CD14-positive monocyte (primary cell): Measurements from ENCODE around the gene NCAM1. TPM values are rescaled to one million over a fixed set of nuclear protein-coding genes. Genes with fewer than 3 reads are reported as not detected.

Source experiments
- DNase-seq, 3 donors: peaks; one replicate each; pipeline ENCODE4 v3.0.0-alpha.2; 2011 to 2022
- H2AFZ ChIP-seq: 2 replicates; pipeline ENCODE4 v1.6.0; 2012; ENCODE audit warnings: mild to moderate bottlenecking, low read depth, low read length, inconsistent platforms; ENCODE audit not compliant: insufficient read depth, poor library complexity, severe bottlenecking
- H3K27ac ChIP-seq, 2 donors: 1 replicate in 1 of 2; 2 replicates in 1 of 2; pipeline ENCODE4 v1.5.1; 2012 to 2013; ENCODE audit warnings: low read length in 2 of 2, control low read depth in 1 of 2, inconsistent platforms in 1 of 2, low read depth in 1 of 2, mild to moderate bottlenecking in 1 of 2
- H3K27me3 ChIP-seq, 2 donors: one replicate each; pipeline versions ENCODE4 v1.6.0 to v1.6.1; 2011 to 2013; ENCODE audit warnings: low read length in 2 of 2; ENCODE audit not compliant: control insufficient read depth in 2 of 2, insufficient read depth in 2 of 2
- H3K36me3 ChIP-seq, 2 donors: replicated peaks in 1 of 2; 1 replicate in 1 of 2; 2 replicates in 1 of 2; pipeline versions ENCODE4 v1.5.1 to v1.6.1; 2012 to 2013; ENCODE audit warnings: low read length in 2 of 2, control low read depth in 1 of 2, inconsistent platforms in 1 of 2, mild to moderate bottlenecking in 1 of 2; ENCODE audit not compliant: insufficient read depth in 2 of 2, control insufficient read depth in 1 of 2
- H3K4me1 ChIP-seq, 2 donors: 1 replicate in 1 of 2; 2 replicates in 1 of 2; pipeline versions ENCODE4 v1.5.1 to v1.6.1; 2012 to 2013; ENCODE audit warnings: low read length in 2 of 2, control low read depth in 1 of 2, inconsistent platforms in 1 of 2, mild to moderate bottlenecking in 1 of 2, moderate library complexity in 1 of 2; ENCODE audit not compliant: insufficient read depth in 2 of 2, control insufficient read depth in 1 of 2
- H3K4me2 ChIP-seq: replicated peaks from 2 replicates; pipeline ENCODE3; 2012; ENCODE audit warnings: low read length, moderate library complexity, mild to moderate bottlenecking; ENCODE audit not compliant: poor library complexity, severe bottlenecking; ENCODE audit errors: extremely low read depth
- H3K4me3 ChIP-seq, 3 experiments: fragments of 200-600 bp in 1 of 3; sonication (generic) in 1 of 3; replicated peaks in 1 of 3; 1 replicate in 2 of 3; 2 replicates in 1 of 3; pipeline ENCODE4 v1.5.1; 2011 to 2013; ENCODE audit warnings: low read length in 3 of 3, mild to moderate bottlenecking in 3 of 3, control low read depth in 2 of 3, low read depth in 2 of 3, inconsistent platforms in 1 of 3, moderate library complexity in 1 of 3
- H3K79me2 ChIP-seq: 2 replicates; pipeline ENCODE4 v1.6.0; 2012; ENCODE audit warnings: mild to moderate bottlenecking, control low read depth, inconsistent platforms, low read length, moderate library complexity; ENCODE audit not compliant: insufficient read depth
- H3K9ac ChIP-seq: 2 replicates; pipeline ENCODE4 v1.6.0; 2017; ENCODE audit warnings: low read length, mild to moderate bottlenecking; ENCODE audit not compliant: insufficient read depth, poor library complexity, severe bottlenecking
- H3K9me3 ChIP-seq, 2 donors: replicated peaks in 1 of 2; 1 replicate in 1 of 2; 2 replicates in 1 of 2; pipeline versions ENCODE4 v1.5.1 to v1.6.1; 2012 to 2013; ENCODE audit warnings: low read length in 2 of 2, control low read depth in 1 of 2; ENCODE audit not compliant: control insufficient read depth in 1 of 2, insufficient read depth in 1 of 2
- H4K20me1 ChIP-seq: 2 replicates; pipeline ENCODE4 v1.6.0; 2012; ENCODE audit warnings: mild to moderate bottlenecking, low read length, control low read depth, moderate library complexity; ENCODE audit not compliant: insufficient read depth
- H3K27ac Mint-ChIP-seq, 7 donors: one replicate each; pipeline ENCODE4 v1.8.0; 2020; ENCODE audit warnings: mild to moderate bottlenecking in 7 of 7, mixed read lengths in 7 of 7, moderate library complexity in 6 of 7, inconsistent platforms in 2 of 7
- H3K27me3 Mint-ChIP-seq, 3 donors: one replicate each; pipeline ENCODE4 v1.8.0; 2021 to 2022; ENCODE audit warnings: low read depth in 3 of 3, mild to moderate bottlenecking in 3 of 3, mixed read lengths in 3 of 3, moderate library complexity in 3 of 3, inconsistent platforms in 1 of 3
- H3K36me3 Mint-ChIP-seq, 2 donors: one replicate each; pipeline ENCODE4 v1.8.0; 2020; ENCODE audit warnings: mixed read lengths in 2 of 2, inconsistent platforms in 1 of 2, mild to moderate bottlenecking in 1 of 2
- H3K4me1 Mint-ChIP-seq: one replicate; pipeline ENCODE4 v1.8.0; 2020; ENCODE audit warnings: mild to moderate bottlenecking, mixed read lengths
- H3K4me3 Mint-ChIP-seq, 2 donors: one replicate each; pipeline ENCODE4 v1.8.0; 2020; ENCODE audit warnings: mild to moderate bottlenecking in 2 of 2, mixed read lengths in 2 of 2, moderate library complexity in 1 of 2
- H3K9me3 Mint-ChIP-seq, 7 donors: one replicate each; pipeline ENCODE4 v1.8.0; 2020 to 2022; ENCODE audit warnings: mixed read lengths in 7 of 7, mild to moderate bottlenecking in 6 of 7, moderate library complexity in 6 of 7, inconsistent platforms in 2 of 7
- CTCF ChIP-seq: fragments of 200-600 bp; IDR thresholded peaks from one replicate; pipeline ENCODE4 v1.8.0; 2022; ENCODE audit warnings: antibody characterized with exemption, mild to moderate bottlenecking
- WGBS: methylation state at CpG from one replicate; pipeline ENCODE4 v1.1.5; 2013; ENCODE audit warnings: missing lambda C conversion rate; ENCODE audit not compliant: insufficient coverage; 5-methylcytosine and 5-hydroxymethylcytosine counted together
- intact Hi-C, 2 donors: fragments of 100-400 bp; cut with micrococcal nuclease; formaldehyde crosslinking; loops; one replicate each; pipeline versions ENCODE4 v1.15.0 to v1.15.1; 2023
- polyA plus RNA-seq, 3 donors: library from polyadenylated mRNA; depleted of rRNA in 1 of 3; unstranded in 2 of 3; stranded (reverse) in 1 of 3; fragments of 300-500 nt in 2 of 3; fragments of >200 nt in 1 of 3; fragmentation: Illumina TruSeq in 2 of 3; gene quantifications; 1 replicate in 2 of 3; 2 replicates in 1 of 3; pipeline ENCODE4 v1.2.3, GENCODE V29; 2012 to 2021

Gene NCAM1
- polyA plus RNA-seq, 3 donors: 0.65 to 0.69 TPM; not detected in 1

DNA sequence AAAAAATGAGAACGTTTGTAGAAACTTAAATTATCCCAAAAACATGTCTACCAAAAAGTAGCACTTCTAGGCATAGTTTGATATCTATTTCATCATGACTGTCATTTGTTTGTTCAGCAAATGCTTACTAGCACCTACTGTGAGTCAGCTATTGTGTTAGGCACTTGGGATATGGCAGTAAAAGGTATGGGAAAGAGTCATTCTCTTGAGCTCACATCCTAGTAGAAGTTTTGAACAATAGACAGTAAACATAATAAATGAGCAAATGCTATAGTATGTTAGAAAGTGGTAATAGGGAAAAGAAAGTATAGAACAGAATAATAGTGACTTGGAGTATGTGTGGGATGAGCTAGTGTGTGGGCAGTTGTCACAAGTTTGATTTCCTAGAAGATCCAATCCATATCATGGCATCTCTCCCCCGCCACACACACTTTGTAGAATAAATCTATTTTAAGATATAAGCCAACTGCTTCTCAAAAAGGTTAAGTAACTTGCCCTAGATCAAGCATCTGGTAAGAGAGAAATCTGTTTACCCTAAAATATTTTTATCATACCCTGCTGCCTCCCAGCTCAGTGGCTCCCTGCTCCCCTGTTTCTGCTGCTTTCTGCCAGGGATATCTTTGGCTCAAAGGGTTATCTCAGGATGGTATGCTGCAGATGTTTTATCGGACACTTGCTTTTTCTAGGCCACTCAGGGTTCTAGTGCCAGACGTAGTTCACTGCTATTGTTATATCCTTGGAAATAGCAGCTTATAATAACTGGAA is 129.7 kb downstream of the NCAM1 start:
- Mint-ChIP-seq H3K4me3 (no peak overlapping the region), H3K27ac (no peak overlapping the region), H3K27me3 (peaks cover 1 to 10% (median 2%) of the 10 kb centered on the region in 3 donors), H3K9me3 (peaks cover 0 to 3% (median 0%) of the 10 kb centered on the region in 7 donors), H3K36me3 (no peaks in the 10 kb centered on the region), H3K4me1 (no peaks in the 10 kb centered on the region)
- Histone ChIP-seq H3K9me3 (no peaks in the 10 kb centered on the region), H3K4me1 (no peaks in the 10 kb centered on the region), H3K4me2 (no peak overlapping the region), H4K20me1 (no peaks in the 10 kb centered on the region), H2AFZ (no peak overlapping the region), H3K27ac (no peak overlapping the region), H3K79me2 (no peaks in the 10 kb centered on the region), H3K9ac (no peak overlapping the region), H3K27me3 (no peaks in the 10 kb centered on the region), H3K4me3 (no peak overlapping the region), H3K36me3 (no peaks in the 10 kb centered on the region)
- no peak for TF ChIP-seq CTCF
- 100% methylated on average over 2 of the region's 4 CpGs for WGBS
- no peak for DNase-seq
- intact Hi-C loops: no loop called here

- Histone ChIP-seq H3K36me3 (no peaks in the 10 kb centered on the region), H3K27me3 (no peaks in the 10 kb centered on the region), H3K27ac (no peak overlapping the region), H4K20me1 (no peaks in the 10 kb centered on the region), H3K4me2 (no peak overlapping the region), H2AFZ (no peak overlapping the region), H3K79me2 (no peaks in the 10 kb centered on the region), H3K4me1 (no peaks in the 10 kb centered on the region), H3K4me3 (no peak overlapping the region), H3K9ac (no peak overlapping the region), H3K9me3 (no peaks in the 10 kb centered on the region)
- intact Hi-C loops: no loop called here
- no peak for DNase-seq
- no peaks in the 10 kb centered on the region for H3K36me3 Mint-ChIP-seq
- WGBS: 57% methylated on average over 1 of the region's 1 CpG
- no peak overlapping the region for H3K4me3 Mint-ChIP-seq
- TF ChIP-seq CTCF: no peak
- H3K4me1 Mint-ChIP-seq: no peaks in the 10 kb centered on the region
- no peak overlapping the region for H3K27ac Mint-ChIP-seq
- peaks cover 2 to 13% (median 3%) of the 10 kb centered on the region in 3 donors for H3K27me3 Mint-ChIP-seq
- H3K9me3 Mint-ChIP-seq: peaks cover 0 to 3% (median 0%) of the 10 kb centered on the region in 7 donors
These were observed 130.2 kb downstream of the NCAM1 start for GRCh38 chr11:113091481-113091780.
